ENCODE results near the gene RPRD2.

GRCh38 chr1:150365941-150366340 is 2.0 kb downstream of the RPRD2 start:
- no peak for TF ChIP-seq CTCF (conservative IDR thresholded peaks at IDR 0.05)
- no peak for TF ChIP-seq EZH2 (IDR thresholded peaks at IDR 0.05; ENCODE audit: low read depth)
